IPS-NIHi7 (cell line): Measurements from ENCODE around the gene PRDM16.

Experiments used
- DNase-seq: peaks from one replicate; pipeline ENCODE4 v3.0.0; 2012; ENCODE audit warnings: mixed read lengths; ENCODE audit errors: extremely low spot score

Gene PRDM16

GRCh38 chr1:3124246-3124645 lies 55.2 kb downstream of the PRDM16 start:
- no peak for DNase-seq

- no peak for DNase-seq
Measured at GRCh38 chr1:3125078-3125477, 56.1 kb downstream of the PRDM16 start.

DNA sequence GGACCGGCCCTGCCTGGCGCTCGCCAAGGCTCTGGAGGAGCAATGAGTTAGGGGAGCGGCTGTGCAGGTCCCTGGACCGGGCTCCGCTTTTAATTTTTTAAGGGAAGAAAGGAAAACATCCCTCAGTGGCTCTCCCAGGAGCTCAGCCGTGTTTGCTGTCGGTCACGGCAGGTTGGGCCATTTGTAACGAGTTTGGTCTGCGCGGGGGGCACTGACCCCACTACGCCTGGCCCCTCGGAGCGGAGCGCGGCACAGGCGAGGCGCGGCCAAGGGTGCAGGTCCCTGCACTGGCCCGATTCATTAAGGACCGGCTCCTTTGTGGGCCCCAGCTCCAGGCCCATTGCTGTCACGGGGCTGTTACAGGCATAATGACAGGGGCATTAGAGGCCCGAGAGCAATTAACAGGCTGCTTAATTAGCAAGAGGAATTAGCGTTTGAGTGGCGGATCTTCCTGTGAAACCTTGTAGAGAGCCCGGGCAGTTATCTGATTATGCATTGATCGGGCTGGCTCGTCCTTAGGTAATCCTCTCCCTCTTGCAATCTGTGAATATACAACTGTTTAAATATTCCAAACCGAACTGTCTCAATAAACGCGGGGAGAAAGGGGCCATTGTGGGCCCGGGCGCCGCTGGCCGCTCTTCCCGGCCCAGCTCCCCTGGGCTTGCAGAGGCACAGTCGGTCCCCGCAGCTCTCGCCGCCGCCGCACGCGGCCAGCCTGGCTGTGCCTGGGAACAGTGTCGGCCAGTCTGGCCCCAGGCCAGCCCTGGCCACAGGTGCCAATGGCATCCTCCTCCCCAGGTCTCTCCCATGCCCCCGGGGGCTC lies 56.8 kb downstream of the PRDM16 start:
- no peak for DNase-seq

GRCh38 chr1:3126756-3127678 lies 58.0 kb downstream of the PRDM16 start:
- no peak for DNase-seq

DNA sequence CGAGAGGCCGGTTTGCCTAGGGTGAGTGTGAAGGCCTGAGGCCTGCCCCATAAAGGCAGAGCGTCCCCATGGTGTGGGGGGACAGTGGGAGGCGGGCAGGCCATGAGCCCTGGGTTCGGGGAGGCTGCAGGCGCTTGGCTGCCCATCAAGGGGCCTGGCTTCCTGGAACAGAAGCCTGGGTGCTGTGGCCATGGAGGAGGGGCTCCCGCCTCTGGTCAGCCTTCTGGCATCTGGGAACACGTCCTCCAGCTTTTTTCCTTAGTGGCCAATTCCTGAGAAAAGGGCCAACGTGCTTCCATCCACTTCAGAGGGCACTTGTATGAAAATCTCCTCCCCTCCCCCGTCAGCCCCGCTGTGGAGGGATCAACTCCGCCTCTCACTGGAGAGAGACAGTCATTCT lies 58.7 kb downstream of the PRDM16 start:
- DNase-seq = no peak

DNA sequence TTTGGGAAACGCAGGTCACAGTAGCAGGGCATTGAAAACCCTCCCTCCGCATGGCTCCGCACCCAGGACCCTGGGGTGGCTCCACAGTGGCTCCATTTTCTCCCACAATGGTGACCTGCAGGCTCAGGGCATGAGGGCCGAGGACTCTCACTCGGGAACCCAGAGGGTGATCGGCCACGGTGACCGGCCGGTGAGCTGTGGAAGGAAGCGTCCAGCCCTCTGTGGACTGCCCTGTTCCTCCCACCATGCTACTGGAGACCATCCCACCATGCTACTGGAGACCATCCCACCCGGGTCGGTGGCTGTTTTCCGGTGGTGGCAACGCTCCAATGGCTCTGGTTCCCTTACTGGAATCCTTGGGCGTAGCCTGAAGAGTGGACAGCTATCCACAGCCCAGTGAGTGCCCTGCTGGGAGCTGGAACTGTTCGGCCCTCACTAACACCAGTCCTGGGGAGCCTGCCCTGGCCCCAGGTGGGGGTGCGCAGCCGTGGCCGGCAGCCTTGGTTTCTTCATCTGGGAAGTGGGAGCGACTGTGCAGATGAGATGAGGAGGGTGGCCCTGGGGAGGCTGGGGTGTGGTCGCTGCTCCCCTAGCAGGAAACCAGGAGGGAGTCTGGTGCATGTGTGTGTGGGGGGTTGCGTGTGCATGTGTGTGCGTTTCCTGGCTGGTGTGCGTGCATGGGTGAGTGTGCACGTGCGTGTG lies 59.6 kb downstream of the PRDM16 start:
- DNase-seq = no peak

DNA sequence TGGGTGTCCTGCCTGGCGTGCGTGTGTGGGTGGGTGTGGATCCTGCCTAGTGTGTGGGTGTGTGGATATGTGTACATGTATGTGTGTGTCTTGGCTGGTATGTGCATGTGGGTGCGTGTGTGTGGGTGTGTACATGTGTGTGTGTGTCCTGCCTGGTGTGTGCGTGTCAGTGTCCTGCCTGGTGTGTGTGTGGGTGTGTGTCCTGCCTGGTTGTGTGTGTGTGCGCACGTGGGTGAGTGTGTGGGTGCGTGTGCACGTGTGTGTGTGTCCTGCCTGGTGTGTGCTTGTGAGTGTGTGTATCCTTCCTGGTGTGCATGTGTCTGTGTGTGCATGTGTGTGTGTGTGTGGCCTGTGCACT lies 60.1 kb downstream of the PRDM16 start:
- no peak for DNase-seq

- DNase-seq = peak; percentile 41
Measured at GRCh38 chr1:3130268-3130667, 61.3 kb downstream of the PRDM16 start.

GRCh38 chr1:3132660-3133059 lies 63.7 kb downstream of the PRDM16 start:
- no peak for DNase-seq

DNA sequence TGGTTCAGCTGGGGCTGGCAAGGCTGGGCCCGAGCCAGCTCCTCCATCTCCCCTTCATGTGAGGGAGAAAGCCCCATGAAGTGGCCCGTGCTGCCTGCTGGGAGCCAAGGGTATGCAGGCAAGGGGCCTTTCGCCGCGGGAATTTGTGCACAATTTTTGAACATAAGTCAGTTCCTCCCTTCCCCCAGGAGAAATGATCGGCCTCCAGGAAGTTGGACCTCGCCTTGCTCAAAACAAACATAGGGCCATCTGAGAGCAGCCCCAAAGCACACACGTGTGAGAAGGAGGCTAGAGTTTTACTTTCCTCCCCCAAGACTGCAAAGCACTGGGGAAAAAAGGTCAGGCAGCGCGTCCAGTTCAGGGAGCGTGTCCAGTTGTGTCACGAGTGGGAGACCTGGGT lies 64.7 kb downstream of the PRDM16 start:
- no peak for DNase-seq

- DNase-seq = no peak
Measured at GRCh38 chr1:3134381-3135072, 65.5 kb downstream of the PRDM16 start.

DNA sequence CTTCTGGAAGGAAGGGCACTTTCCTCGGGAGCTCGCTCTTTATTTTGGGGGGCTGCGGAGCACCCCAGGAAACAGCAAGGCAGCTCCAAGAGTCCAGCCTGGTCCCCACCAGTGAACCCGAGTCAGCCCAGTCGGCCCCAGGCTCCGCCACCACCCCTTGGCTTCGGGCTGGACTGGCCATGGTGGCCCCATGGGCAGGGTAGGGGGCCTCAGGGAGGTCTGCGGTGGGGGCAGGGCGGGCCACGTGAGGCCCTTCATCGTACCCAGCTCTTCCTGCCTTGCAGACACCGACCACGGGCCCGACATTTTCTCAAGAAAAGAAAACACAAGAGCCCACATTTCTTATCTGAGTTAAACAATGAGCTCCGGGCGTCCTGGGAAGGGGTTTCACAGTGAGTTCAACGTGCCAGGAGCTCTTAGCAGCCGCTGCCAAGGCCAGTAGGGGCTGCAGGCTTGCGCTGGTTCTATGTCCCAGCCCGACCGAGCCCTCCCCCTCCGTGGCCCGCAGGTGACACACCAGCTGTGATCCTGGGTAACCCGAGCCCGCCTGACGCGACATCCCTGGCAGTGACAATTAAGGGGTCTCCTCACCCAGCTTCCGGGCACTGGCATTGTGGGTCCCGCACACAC lies 66.2 kb downstream of the PRDM16 start:
- DNase-seq = no peak

DNA sequence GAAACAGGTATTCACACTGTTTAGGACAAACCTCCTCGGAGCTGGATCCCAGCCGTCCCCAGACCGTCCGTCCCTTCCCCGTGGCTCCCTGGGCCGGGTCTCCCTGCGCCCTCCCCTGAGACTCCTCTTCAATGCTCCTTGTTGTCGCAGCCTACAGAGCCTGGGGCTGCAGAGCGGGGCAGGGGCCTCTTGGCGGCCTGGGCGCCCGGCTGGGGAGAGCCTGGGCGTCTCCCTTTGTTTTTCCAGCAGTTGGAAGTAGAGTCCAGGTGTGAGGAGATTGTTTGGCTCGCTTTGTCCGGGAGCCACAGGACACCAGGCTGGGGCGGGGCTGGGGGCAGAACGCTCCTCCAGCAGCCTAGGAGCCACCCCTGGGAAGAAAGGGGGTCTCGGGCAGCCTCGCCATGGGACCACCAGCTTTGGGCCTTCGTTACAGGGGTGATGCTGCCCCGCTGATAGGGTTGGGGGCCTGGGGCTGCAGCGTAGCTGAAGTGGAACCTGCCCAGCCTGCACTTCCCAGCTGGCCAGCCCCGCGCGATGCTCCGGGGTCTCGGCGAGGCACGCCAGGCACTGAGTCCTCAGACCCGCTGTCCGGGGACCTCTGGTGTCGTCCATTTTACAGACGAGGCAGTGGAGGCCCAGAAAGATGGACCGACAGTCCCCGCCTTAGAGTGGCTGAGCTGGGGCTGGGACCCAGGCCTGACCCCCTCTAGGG lies 66.9 kb downstream of the PRDM16 start:
- DNase-seq = no peak

DNA sequence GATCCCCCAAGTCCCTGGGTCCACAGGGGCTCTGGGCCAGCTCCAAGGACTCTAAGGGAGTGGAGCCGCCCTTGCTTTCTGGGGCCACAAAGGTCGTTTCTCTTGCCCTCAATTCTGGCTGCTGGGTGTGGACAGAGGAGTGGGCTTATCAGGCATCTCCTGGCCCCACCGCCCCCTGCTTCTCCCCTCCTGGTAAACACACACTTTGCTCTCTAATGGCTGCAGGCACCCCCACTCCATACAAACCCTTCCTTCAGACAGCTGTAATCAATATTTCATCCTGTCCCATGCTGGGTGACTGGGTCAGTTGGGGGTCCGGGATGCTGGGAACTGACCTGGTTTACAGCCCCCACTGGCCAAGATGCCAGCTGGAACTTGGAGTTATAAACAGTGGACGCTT lies 67.5 kb downstream of the PRDM16 start:
- DNase-seq = no peak

- no peak for DNase-seq
Measured at GRCh38 chr1:3137111-3138100, 68.4 kb downstream of the PRDM16 start.

DNA sequence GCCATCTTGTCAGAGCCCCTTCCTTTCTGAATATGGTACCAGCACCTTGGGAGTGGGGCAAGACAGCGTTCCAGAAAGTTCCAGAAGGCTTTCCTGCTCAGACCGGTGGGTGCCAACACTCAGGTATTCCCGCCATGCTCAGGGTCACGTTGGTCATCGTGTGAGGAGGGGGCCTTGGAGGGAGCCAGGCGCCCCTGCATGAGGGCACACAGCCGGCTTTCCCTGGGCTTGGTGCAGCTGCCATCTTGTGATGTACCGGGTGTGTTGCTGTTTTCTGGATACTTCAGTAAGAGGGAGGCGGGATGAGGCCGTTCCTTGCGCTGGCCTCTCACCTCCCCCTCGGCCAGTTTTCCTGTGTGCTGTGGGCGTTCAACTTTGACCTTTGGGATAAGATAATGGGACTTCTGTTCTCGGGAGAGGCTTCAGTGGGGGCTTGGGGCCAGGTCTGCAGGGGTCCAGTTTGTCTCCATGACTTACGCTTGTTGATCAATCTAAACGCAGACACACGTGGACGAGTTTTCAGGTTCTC lies 69.7 kb downstream of the PRDM16 start:
- DNase-seq = no peak

DNA sequence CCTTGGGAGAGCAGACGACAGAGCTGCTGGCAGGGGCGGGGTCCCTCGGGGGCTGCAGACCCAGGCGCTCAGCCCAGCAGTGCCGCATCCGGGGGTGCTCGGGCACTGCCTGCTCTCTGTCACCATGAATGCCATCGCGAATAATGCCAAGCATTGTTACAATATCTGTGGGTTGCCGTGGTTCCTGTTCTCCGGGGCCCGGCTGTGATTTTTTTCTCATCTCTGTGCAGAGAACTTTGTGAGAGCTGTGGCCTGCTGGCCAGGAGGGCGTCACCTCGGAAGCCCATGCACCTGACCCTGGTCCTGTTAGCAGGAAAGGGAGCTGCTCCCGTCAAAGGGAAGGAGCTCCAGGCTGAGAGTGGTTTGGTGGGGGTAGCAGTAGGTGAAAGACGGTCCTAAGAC lies 70.4 kb downstream of the PRDM16 start:
- DNase-seq = no peak

- no peak for DNase-seq
Measured at GRCh38 chr1:3139871-3140361, 70.9 kb downstream of the PRDM16 start.

DNA sequence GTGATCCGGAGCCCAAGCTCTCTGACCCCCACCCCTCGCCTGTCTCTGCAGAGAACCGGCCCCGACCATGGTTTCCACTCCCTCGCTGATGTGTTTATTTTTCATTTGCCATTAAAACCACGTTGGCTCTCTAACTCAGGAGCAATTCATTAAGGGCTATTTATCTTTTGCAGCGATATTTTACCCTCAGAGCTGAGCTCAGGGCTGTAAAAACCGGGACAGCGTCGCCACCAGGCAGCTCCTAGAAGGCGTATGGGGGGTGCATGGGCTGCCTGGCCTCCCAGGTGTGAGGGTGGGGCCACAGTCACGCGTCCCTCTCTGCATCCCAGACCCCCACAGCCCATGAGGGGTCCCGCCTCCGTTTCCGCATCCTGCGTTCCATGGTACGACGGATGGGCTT lies 71.4 kb downstream of the PRDM16 start:
- DNase-seq = no peak
